Right ventricle myocardium superior (tissue), 1 donor: ENCODE results near the gene SPRTN. TPM values are rescaled to one million over a fixed set of nuclear protein-coding genes. Genes with fewer than 3 reads are reported as not detected.

Source experiments
- ATAC-seq: fragments of 200-7000 bp; cut with Tn5 transposase; one replicate; pipeline ENCODE4 v1.9.1; 2020; ENCODE audit warnings: mild to moderate bottlenecking; ENCODE audit not compliant: poor library complexity
- DNase-seq: peaks from one replicate; pipeline ENCODE4 v3.0.0-alpha.2; 2020
- intact Hi-C: fragments of 100-400 bp; cut with DNase I; formaldehyde crosslinking; loops from one replicate; pipeline ENCODE4 v1.11.2; 2022
- total RNA-seq: library from RNA; stranded (reverse); fragmentation: NEBNext Ultra II Directional; extraction: Animal tissue kit (Norgen Biotek cat#: 25700); gene quantifications from one replicate; pipeline ENCODE4 v1.2.1, GENCODE V29; 2021
- donor health status: DM: no; HTN: yes; CAD: no; lungs with severe emphysema.

The SPRTN gene
- total RNA-seq, 1 donor from 2014 or later: 6.9 TPM

- no peak for DNase-seq
Measured at GRCh38 chr1:231395076-231395997, 57.2 kb downstream of the SPRTN start.

GRCh38 chr1:231395998-231396390 is 57.9 kb downstream of the SPRTN start:
- ATAC-seq (no peak), DNase-seq (no peak)
- intact Hi-C loops: no loop called here

More at GRCh38 chr1:231395076-231395997, 57.2 kb downstream of the SPRTN start:
- intact Hi-C loops: no loop called here
- peak; percentile 76 for ATAC-seq

- intact Hi-C loops: no loop called here
Measured at GRCh38 chr1:231396643-231397042, 58.5 kb downstream of the SPRTN start.

DNA sequence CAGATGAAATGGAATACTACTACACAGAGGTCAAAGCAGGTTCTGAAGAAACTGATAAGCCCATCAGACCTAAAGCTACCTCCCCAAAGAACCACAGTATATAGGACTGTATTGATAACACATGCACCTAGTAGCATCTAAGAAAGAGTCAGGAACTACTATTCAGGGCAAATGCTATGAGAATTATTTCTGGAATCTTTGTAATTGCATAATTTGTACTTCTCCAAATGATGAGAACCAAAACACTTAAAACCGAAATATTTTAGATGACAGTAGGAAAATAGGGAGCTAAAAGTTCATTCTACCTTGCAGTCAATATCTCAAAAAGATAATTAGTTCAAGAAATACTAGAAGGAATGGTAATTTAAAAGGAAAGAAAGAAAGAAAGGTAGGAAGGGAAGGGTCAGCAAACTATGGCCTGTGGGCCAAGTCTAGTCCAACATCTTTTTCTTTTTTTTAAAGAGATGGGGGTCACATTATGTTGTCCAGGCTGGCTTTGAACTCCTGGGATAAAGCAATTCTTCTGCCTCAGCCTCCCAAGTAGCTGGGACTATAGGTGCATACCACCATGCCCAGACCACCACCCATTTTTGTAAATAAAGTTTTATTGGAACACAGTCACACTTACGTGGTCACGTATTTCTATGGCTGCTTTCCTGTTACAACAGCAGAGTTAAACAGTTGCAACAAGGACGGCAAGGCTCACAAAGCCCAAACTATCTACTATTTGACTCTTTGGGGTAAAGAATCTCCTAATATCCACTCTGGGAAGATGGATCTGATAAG is 60.0 kb downstream of the SPRTN start:
- intact Hi-C loops: no loop called here
- no peak for DNase-seq
- ATAC-seq: no peak

More at GRCh38 chr1:231396643-231397042, 58.5 kb downstream of the SPRTN start:
- DNase-seq (no peak), ATAC-seq (no peak)

GRCh38 chr1:231401478-231401877 is 63.4 kb downstream of the SPRTN start:
- ATAC-seq: no peak
- no peak for DNase-seq
- intact Hi-C loops: no loop called here

DNA sequence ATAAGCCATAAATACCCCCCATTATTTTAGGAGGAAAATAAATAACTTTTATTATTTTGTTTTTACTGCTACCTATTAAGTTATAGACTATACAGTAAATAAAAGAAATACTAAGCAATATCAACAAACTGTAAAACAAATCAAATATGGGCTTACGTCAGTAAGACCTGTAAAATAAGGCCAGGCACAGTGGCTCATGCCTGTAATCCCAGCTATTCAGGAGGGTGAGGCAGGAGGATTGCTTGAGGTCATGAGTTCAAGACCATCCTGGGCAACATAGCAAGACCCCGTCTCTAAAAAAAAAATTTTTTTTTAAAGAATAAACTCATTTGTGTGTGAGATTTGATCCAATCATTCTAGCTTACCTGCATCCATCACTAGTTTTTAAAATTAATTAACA is 66.2 kb downstream of the SPRTN start:
- intact Hi-C loops: no loop called here
- no peak for ATAC-seq
- DNase-seq: no peak

Other genes with a start within 250 kb of the SPRTN start
- gene TRIM67, start 176.2 kb upstream of the SPRTN start, total RNA-seq: 0.05 TPM
- gene GNPAT, start 97.1 kb upstream of the SPRTN start, total RNA-seq: 61.0 TPM
- gene EXOC8, start 441 bp upstream of the SPRTN start, total RNA-seq: 10.7 TPM
- gene EGLN1, start 84.0 kb downstream of the SPRTN start, total RNA-seq: 75.2 TPM
- gene TSNAX, start 190.4 kb downstream of the SPRTN start, total RNA-seq: 22.8 TPM